HG02759 (cell line): ENCODE data around the gene NUFIP1.
"Not testable (repeated sequence)": the region's sequence is repeated elsewhere in the genome, so short reads cannot be mapped to it uniquely, and the experiment has no call there.

Source experiments
- ATAC-seq: cut with Tn5 transposase; IDR thresholded peaks from one replicate; pipeline ENCODE4 v1.9.1; 2021; ENCODE audit warnings: mild to moderate bottlenecking, moderate library complexity; ENCODE audit not compliant: unreplicated experiment

The NUFIP1 gene

GRCh38 chr13:44989071-44989889 is at the start of gene NUFIP1, which contains the start of gene GPALPP1:
NUFIP1 (minus strand) TSS chr13:44989471; CDS start chr13:44989436, 35 bp downstream.
GPALPP1 (plus strand) TSS chr13:44989538; CDS start chr13:44989655, 117 bp downstream.
- peak; percentile 98 for ATAC-seq

- ATAC-seq: no peak
Measured at GRCh38 chr13:45036206-45036605, 46.9 kb upstream of the NUFIP1 start.

GRCh38 chr13:45034342-45034741 is 45.1 kb upstream of the NUFIP1 start:
- no peak for ATAC-seq

- no peak for ATAC-seq
Measured at GRCh38 chr13:45024847-45025246, 35.6 kb upstream of the NUFIP1 start.

GRCh38 chr13:45021250-45021649 is 32.0 kb upstream of the NUFIP1 start:
- no peak for ATAC-seq

GRCh38 chr13:45019981-45020380 is 30.7 kb upstream of the NUFIP1 start:
- not testable (repeated sequence) for ATAC-seq

GRCh38 chr13:45016792-45017425 is 27.6 kb upstream of the NUFIP1 start:
- ATAC-seq: no peak

GRCh38 chr13:45015300-45015699 is 26.0 kb upstream of the NUFIP1 start:
- no peak for ATAC-seq

GRCh38 chr13:45011198-45011597 is 21.9 kb upstream of the NUFIP1 start:
- no peak for ATAC-seq

- ATAC-seq: no peak
Measured at GRCh38 chr13:45007823-45008222, 18.6 kb upstream of the NUFIP1 start.

GRCh38 chr13:45007225-45007624 is 18.0 kb upstream of the NUFIP1 start:
- ATAC-seq: no peak

GRCh38 chr13:45004096-45004495 is 14.8 kb upstream of the NUFIP1 start:
- ATAC-seq: no peak

GRCh38 chr13:45003417-45003816 is 14.1 kb upstream of the NUFIP1 start:
- ATAC-seq: no peak

GRCh38 chr13:44989941-44990340 is 670 bp upstream of the NUFIP1 start:
- ATAC-seq: peak; percentile 11

GRCh38 chr13:44978328-44978727 is 10.9 kb downstream of the NUFIP1 start:
- no peak for ATAC-seq

GRCh38 chr13:44976949-44977583 is 12.2 kb downstream of the NUFIP1 start:
- no peak for ATAC-seq

GRCh38 chr13:44976196-44976595 is 13.1 kb downstream of the NUFIP1 start:
- no peak for ATAC-seq

- ATAC-seq: peak; percentile 70
Measured at GRCh38 chr13:44974056-44974793, 15.0 kb downstream of the NUFIP1 start.

- no peak for ATAC-seq
Measured at GRCh38 chr13:44972956-44973581, 16.2 kb downstream of the NUFIP1 start.
